Activated B cell treated with CpG ODN at 0.5 μM for 24 hours (primary cell): ENCODE results near the gene PKNOX1. TPM values are rescaled to one million over a fixed set of nuclear protein-coding genes. Genes with fewer than 3 reads are reported as not detected.
"Not testable (repeated sequence)": the region's sequence is repeated elsewhere in the genome, so short reads cannot be mapped to it uniquely, and the experiment has no call there.

Source experiments
- ATAC-seq: fragments of 200-7000 bp; cut with Tn5 transposase; one replicate; pipeline ENCODE4 v1.10.0; 2021; ENCODE audit warnings: low read depth, mild to moderate bottlenecking, moderate library complexity
- CTCF ChIA-PET: fragments of 350-600 bp; sonication (Branson Sonifier 250); formaldehyde crosslinking; loops from one replicate; lab custom pipeline; 2021; ENCODE audit warnings: antibody characterized with exemption; lab: Charles Lee
- POLR2A ChIA-PET: fragments of 350-600 bp; sonication (Branson Sonifier 250); formaldehyde crosslinking; loops from one replicate; lab custom pipeline; 2021; ENCODE audit warnings: antibody characterized with exemption; lab: Charles Lee
- DNase-seq: peaks from one replicate; pipeline ENCODE4 v3.0.0; 2022
- H3K27ac Mint-ChIP-seq: one replicate; pipeline ENCODE4 v1.8.0; 2020; ENCODE audit warnings: mixed read lengths
- H3K27me3 Mint-ChIP-seq: one replicate; pipeline ENCODE4 v1.8.0; 2021; ENCODE audit warnings: mixed read lengths
- H3K36me3 Mint-ChIP-seq: one replicate; pipeline ENCODE4 v1.8.0; 2021; ENCODE audit warnings: low read depth, mixed read lengths
- H3K4me1 Mint-ChIP-seq: one replicate; pipeline ENCODE4 v1.8.0; 2021; ENCODE audit warnings: mixed read lengths
- H3K4me3 Mint-ChIP-seq: one replicate; pipeline ENCODE4 v1.8.0; 2020; ENCODE audit warnings: mild to moderate bottlenecking, mixed read lengths
- H3K9me3 Mint-ChIP-seq: one replicate; pipeline ENCODE4 v1.8.0; 2020; ENCODE audit warnings: mixed read lengths
- intact Hi-C: fragments of 100-400 bp; cut with micrococcal nuclease; formaldehyde crosslinking; loops from one replicate; pipeline ENCODE4 v1.15.1; 2024
- total RNA-seq: library from RNA; stranded (reverse); gene quantifications from 2 replicates; pipeline ENCODE4 v1.2.3, GENCODE V29; 2022
- TF ChIP-seq, protein P1 (sequence below): fragments of 200-600 bp; IDR thresholded peaks from one replicate; pipeline ENCODE4 v1.8.0; 2022; ENCODE audit warnings: antibody characterized with exemption, mild to moderate bottlenecking

The PKNOX1 gene, protein sequence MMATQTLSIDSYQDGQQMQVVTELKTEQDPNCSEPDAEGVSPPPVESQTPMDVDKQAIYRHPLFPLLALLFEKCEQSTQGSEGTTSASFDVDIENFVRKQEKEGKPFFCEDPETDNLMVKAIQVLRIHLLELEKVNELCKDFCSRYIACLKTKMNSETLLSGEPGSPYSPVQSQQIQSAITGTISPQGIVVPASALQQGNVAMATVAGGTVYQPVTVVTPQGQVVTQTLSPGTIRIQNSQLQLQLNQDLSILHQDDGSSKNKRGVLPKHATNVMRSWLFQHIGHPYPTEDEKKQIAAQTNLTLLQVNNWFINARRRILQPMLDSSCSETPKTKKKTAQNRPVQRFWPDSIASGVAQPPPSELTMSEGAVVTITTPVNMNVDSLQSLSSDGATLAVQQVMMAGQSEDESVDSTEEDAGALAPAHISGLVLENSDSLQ
- 13.3 and 15.6 TPM in 2 replicates for total RNA-seq

DNA sequence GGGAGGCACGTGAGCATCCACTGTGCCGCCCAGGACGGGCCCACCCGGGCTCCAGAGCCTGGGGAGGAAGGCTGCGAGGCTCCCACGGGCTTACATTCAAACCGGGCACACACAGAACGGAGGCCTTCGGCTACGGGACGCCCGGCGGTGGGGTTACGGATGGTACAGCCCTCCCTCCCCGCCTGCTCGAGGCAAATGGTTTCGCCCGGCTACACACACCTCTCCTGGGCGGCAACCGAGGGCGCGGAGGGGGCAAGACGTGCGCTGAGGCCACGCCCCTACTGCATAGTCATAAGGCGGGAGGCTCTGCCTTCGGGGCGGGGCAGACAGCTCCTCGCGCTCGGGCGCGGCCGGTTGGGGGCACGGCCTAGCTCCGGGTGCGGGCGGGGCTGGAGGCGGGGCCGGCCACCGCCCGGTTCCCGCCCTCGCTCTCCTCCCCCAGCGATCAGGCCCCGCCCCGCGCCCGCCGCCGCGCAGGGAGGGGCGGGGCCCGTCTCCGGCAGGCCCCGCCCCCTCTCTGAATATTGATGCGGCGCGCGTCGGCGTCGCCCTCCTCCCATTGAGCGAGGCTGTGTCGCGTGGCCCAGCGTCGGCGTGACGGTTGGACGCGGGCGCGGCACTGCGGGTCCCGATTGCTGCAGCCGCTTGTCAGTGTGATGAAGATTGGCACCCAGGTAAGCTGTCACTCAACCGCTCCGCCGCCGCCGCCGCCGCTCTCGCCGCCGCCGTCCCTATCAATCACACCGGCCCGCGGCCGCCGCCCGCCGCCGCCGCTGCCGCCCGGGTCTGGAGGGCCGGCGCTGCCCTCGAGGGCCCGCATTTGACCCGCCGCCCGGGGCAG lies at the start of gene PKNOX1:
Gene PKNOX1, plus strand, starts transcription at position 572 of the 841 bp plus-strand sequence. CDS start 29,820 bp downstream, outside the sequence.
- ChIA-PET POLR2A (interaction anchor here (0.5 to 2.1 kb wide), 5 partner anchors 78 to 736 kb away, joined by 3 to 10 read pairs (median 3); partner anchors contain the start of gene NDUFV3), CTCF (no interaction called here)
- peak within 1 kb of the TSS; percentile 89 for H3K4me3 Mint-ChIP-seq
- ATAC-seq (peak; percentile 85), DNase-seq (peak; percentile 98)
- no peaks in the 10 kb centered on the region for H3K27me3 Mint-ChIP-seq
- H3K4me1 Mint-ChIP-seq = peaks cover 26% of the 10 kb centered on the region
- peaks cover 7% of the 10 kb centered on the region for H3K36me3 Mint-ChIP-seq
- TF ChIP-seq, protein P1, sequence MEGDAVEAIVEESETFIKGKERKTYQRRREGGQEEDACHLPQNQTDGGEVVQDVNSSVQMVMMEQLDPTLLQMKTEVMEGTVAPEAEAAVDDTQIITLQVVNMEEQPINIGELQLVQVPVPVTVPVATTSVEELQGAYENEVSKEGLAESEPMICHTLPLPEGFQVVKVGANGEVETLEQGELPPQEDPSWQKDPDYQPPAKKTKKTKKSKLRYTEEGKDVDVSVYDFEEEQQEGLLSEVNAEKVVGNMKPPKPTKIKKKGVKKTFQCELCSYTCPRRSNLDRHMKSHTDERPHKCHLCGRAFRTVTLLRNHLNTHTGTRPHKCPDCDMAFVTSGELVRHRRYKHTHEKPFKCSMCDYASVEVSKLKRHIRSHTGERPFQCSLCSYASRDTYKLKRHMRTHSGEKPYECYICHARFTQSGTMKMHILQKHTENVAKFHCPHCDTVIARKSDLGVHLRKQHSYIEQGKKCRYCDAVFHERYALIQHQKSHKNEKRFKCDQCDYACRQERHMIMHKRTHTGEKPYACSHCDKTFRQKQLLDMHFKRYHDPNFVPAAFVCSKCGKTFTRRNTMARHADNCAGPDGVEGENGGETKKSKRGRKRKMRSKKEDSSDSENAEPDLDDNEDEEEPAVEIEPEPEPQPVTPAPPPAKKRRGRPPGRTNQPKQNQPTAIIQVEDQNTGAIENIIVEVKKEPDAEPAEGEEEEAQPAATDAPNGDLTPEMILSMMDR = no peak
- H3K9me3 Mint-ChIP-seq = no peaks in the 10 kb centered on the region
- peak within 1 kb of the TSS; percentile 86 for H3K27ac Mint-ChIP-seq
- intact Hi-C loops = loop anchor here (1.0 to 10.0 kb wide), 8 partner anchors 49 to 1107 kb away; partner anchors contain the start of genes ERVH48-1, HSF2BP, NDUFV3 and PDXK

DNA sequence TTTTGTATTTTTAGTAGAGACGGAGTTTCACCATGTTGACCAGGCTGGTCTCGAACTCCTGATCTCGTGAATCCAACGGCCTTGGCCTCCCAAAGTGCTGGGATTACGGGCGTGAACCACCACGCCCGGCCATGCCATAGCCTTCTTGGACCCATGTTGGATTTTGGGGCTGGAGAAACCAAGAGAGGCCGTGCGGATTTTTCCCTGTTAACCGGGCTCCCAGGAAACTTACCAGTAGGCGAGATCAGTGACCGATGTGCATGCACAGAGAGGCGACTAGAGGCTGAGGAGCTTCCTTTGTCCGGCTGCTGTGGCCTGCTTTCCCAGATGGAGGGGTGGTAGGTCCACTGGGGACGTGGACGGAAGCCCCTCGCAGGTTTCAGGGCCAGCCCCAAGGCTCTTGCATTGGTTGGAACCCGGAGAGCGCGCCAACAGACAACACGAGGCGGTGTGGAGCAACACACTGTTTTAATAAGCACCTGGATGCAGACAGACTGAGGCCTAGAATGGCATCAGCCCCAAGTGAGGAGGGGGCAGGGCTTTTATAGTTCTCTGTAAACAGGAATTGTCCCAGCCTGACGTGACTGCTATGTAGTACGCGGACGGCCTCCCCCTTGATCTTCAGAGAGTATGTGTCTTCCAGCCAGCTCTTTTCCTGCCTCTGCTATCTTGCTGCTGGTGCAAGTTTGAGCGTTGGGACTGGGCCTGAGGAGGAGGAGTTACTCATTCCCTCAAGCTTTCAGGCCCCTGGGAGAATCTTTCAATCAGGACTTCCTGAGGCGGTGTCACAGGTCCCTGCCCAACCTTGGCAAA lies 49.0 kb upstream of the PKNOX1 start, which contains the start of gene ERVH48-1:
Gene ERVH48-1, minus strand, starts transcription at position 517 of the 813 bp plus-strand sequence. CDS start 6,624 bp downstream, outside the sequence.
- intact Hi-C loops = loop anchor here (10.0 kb wide), 1 partner anchor 49 kb away; the partner anchor contains the start of gene PKNOX1
- ATAC-seq = no peak
- Mint-ChIP-seq H3K27ac (no peak within 1 kb of the TSS), H3K4me3 (no peak within 1 kb of the TSS), H3K4me1 (peaks cover 12% of the 10 kb centered on the region), H3K27me3 (no peaks in the 10 kb centered on the region), H3K36me3 (no peaks in the 10 kb centered on the region), H3K9me3 (no peaks in the 10 kb centered on the region)
- TF ChIP-seq, protein P1 = no peak
- CTCF ChIA-PET = no interaction called here
- POLR2A ChIA-PET = no interaction called here
- no peak for DNase-seq

DNA sequence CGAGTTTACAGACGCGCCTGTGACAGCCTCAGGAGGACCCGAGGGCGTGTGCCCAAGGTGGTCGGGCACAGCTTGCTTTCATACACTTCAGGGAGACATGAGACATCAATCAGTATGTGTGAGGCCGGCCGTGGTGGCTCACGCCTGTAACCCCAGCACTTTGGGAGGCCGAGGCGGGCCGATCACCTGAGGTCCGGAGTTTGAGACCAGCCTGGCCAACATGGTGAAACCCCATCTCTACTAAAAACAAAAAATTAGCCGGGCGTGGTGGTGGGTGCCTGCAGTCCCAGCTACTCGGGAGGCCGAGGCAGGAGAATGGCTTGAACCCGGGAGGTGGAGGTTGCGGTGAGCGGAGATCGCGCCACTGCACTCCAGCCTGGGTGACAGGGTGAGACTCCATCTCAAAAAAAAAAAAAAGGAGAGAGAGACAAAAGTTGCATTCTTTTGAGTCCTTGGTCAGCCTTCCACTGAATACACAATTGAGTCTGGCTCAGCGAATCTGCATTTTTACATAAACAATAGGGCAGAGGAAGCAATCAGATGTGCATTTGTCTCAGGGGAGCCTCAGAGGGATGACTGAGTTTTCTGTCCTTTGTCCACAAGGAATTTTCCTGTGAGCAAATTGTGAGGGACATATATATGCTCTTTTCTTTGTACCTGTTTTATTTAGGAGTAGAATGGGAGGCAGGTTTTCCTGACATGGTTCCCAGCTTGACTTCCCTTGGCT lies 46.7 kb upstream of the PKNOX1 start:
- ATAC-seq, DNase-seq, CTCF ChIA-PET, H3K4me3 Mint-ChIP-seq, H3K36me3 Mint-ChIP-seq, H3K9me3 Mint-ChIP-seq, H3K27ac Mint-ChIP-seq, H3K27me3 Mint-ChIP-seq: not testable (repeated sequence)
- peaks cover 17% of the 10 kb centered on the region for H3K4me1 Mint-ChIP-seq
- intact Hi-C loops = loop anchor here (10.0 kb wide), 1 partner anchor 47 kb away; the partner anchor contains the start of gene PKNOX1
- POLR2A ChIA-PET = interaction anchor here (0.6 kb wide), 1 partner anchor 54 kb away, joined by 6 read pairs; no protein-coding TSS in a partner anchor

DNA sequence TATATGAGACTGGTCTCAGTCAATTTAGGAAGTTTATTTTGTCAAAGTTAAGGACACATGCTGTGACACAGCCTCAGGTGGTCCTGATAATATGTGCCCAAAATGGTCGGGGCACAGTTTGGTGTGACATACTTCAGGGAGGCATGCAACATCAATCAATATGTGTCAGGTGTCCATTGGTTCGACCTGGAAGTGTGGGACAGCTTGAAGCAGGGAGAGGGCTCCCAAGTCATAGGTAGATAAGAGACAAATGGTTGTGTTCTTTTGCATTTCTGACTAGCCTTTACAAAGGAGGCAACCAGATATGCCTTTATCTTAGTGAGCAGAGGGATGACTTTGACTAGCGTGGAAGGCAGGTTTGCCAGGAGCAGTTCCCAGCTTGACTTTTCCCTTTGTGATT lies 44.4 kb upstream of the PKNOX1 start:
- H3K4me1 Mint-ChIP-seq = peaks cover 5% of the 10 kb centered on the region
- intact Hi-C loops = loop anchor here (10.0 kb wide), 1 partner anchor 45 kb away; the partner anchor contains the start of gene PKNOX1
- no peak overlapping the region for H3K4me3 Mint-ChIP-seq
- no peaks in the 10 kb centered on the region for H3K27me3 Mint-ChIP-seq
- H3K9me3 Mint-ChIP-seq = no peaks in the 10 kb centered on the region
- ChIA-PET CTCF (no interaction called here), POLR2A (no interaction called here)
- ATAC-seq = no peak
- no peaks in the 10 kb centered on the region for H3K36me3 Mint-ChIP-seq
- TF ChIP-seq, protein P1 = no peak
- no peak overlapping the region for H3K27ac Mint-ChIP-seq
- DNase-seq = no peak
